Lower lobe of right lung (tissue), 2 donors: ENCODE results near the gene POLR2J. TPM values are rescaled to one million over a fixed set of nuclear protein-coding genes. Genes with fewer than 3 reads are reported as not detected.

Source experiments
- ATAC-seq, 2 donors: fragments of 200-7000 bp; cut with Tn5 transposase; one replicate each; pipeline ENCODE4 v1.9.1; 2020 to 2022; ENCODE audit warnings: mild to moderate bottlenecking in 2 of 2, moderate library complexity in 2 of 2
- DNase-seq: peaks from one replicate; pipeline ENCODE4 v3.0.0-alpha.2; 2020
- H3K27ac ChIP-seq: fragments of 200-600 bp; one replicate; pipeline ENCODE4 v1.8.0; 2022
- H3K27me3 ChIP-seq: fragments of 200-600 bp; one replicate; pipeline ENCODE4 v1.8.0; 2022; ENCODE audit warnings: low read depth
- H3K36me3 ChIP-seq: fragments of 200-600 bp; one replicate; pipeline ENCODE4 v1.8.0; 2022; ENCODE audit warnings: mild to moderate bottlenecking
- H3K4me1 ChIP-seq: fragments of 200-600 bp; one replicate; pipeline ENCODE4 v1.8.0; 2022
- H3K4me3 ChIP-seq: fragments of 200-600 bp; one replicate; pipeline ENCODE4 v1.8.0; 2022; ENCODE audit warnings: mild to moderate bottlenecking
- H3K9me3 ChIP-seq: fragments of 200-600 bp; one replicate; pipeline ENCODE4 v1.8.0; 2022
- intact Hi-C: fragments of 100-400 bp; cut with DNase I; formaldehyde crosslinking; loops from one replicate; pipeline ENCODE4 v1.11.0; 2022
- total RNA-seq: library from RNA; stranded (reverse); fragmentation: NEBNext Ultra II Directional; extraction: Animal tissue kit (Norgen Biotek cat#: 25700); gene quantifications from one replicate; pipeline ENCODE4 v1.2.1, GENCODE V29; 2021
- TF ChIP-seq, protein P1 (sequence below): fragments of 200-600 bp; IDR thresholded peaks from one replicate; pipeline ENCODE4 v1.8.0; 2022; ENCODE audit warnings: antibody characterized with exemption, mild to moderate bottlenecking
- donor health status: DM: no; HTN: yes; CAD: no; lungs with severe emphysema.

Gene POLR2J
- total RNA-seq, 1 donor from 2014 or later: 37.9 TPM

DNA sequence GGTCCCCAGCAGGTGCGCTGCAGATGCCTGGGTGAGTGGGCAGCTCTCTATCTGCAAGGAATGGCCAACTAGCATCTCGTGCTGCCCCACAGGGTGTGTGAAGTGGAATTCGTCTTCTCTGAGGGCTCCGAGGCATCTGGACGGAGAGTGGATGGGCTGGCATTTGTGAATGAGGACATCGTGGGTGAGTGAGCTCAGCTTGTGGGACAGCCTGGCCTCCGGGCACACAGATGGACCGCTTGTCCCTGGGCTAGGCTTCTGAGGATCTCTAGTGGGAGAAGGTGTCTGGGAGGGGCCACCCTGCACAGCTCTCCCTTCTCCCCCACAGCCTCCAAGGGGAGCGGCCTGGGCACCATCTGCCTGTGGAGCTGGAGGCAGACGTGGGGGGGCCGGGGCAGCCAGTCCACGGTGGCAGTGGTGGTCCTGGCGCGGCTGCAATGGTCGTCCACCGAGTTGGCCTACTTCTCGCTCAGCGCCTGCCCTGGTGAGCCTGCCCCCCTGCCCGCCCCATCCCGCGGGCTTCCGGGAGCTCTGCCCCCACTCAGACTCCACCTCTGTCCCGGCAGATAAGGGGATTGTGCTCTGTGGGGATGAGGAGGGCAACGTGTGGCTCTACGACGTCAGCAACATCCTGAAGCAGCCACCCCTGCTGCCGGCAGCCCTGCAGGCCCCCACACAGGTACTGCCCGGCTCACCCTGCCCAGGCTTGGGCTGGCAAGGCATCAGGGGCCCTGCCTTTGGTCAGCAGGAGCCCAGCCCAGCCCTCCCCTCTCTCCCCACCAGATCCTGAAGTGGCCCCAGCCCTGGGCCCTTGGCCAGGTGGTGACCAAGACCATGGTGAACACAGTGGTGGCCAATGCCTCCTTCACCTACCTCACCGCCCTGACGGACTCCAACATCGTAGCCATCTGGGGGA is 6.3 kb downstream of the POLR2J start:
- no peak overlapping the region for H3K4me3 ChIP-seq
- intact Hi-C loops: no loop called here
- ATAC-seq (peak in 1 of 2 donors; percentile 11), DNase-seq (no peak)
- TF ChIP-seq, protein P1, sequence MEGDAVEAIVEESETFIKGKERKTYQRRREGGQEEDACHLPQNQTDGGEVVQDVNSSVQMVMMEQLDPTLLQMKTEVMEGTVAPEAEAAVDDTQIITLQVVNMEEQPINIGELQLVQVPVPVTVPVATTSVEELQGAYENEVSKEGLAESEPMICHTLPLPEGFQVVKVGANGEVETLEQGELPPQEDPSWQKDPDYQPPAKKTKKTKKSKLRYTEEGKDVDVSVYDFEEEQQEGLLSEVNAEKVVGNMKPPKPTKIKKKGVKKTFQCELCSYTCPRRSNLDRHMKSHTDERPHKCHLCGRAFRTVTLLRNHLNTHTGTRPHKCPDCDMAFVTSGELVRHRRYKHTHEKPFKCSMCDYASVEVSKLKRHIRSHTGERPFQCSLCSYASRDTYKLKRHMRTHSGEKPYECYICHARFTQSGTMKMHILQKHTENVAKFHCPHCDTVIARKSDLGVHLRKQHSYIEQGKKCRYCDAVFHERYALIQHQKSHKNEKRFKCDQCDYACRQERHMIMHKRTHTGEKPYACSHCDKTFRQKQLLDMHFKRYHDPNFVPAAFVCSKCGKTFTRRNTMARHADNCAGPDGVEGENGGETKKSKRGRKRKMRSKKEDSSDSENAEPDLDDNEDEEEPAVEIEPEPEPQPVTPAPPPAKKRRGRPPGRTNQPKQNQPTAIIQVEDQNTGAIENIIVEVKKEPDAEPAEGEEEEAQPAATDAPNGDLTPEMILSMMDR: no peak
- H3K36me3 ChIP-seq: peaks cover 63% of the 10 kb centered on the region
- no peaks in the 10 kb centered on the region for H3K4me1 ChIP-seq
- H3K9me3 ChIP-seq: no peaks in the 10 kb centered on the region
- H3K27me3 ChIP-seq: no peaks in the 10 kb centered on the region
- H3K27ac ChIP-seq: no peak overlapping the region

DNA sequence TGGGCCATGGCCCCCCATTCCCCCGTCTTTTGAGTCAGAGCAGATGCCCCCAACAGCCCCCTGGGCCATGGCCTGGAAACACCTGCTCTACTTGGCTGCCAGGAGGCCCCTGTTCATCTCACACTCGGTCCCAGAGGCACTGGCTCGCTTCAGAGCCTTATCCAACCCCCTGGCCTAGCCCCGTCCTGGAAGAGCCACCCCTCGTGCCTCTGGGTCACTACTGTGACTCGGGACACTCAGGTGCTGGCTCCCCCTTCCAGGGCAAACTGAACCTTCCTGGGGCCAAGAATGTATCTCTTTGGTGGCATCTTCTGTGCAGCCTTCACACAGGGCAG is 7.0 kb downstream of the POLR2J start:
- TF ChIP-seq, protein P1: no peak
- no peaks in the 10 kb centered on the region for H3K27me3 ChIP-seq
- no peaks in the 10 kb centered on the region for H3K9me3 ChIP-seq
- ATAC-seq (no peak), DNase-seq (no peak)
- peaks cover under 1% of the 10 kb centered on the region for H3K4me1 ChIP-seq
- peaks cover 63% of the 10 kb centered on the region for H3K36me3 ChIP-seq
- no peak overlapping the region for H3K27ac ChIP-seq
- intact Hi-C loops: no loop called here
- H3K4me3 ChIP-seq: no peak overlapping the region

DNA sequence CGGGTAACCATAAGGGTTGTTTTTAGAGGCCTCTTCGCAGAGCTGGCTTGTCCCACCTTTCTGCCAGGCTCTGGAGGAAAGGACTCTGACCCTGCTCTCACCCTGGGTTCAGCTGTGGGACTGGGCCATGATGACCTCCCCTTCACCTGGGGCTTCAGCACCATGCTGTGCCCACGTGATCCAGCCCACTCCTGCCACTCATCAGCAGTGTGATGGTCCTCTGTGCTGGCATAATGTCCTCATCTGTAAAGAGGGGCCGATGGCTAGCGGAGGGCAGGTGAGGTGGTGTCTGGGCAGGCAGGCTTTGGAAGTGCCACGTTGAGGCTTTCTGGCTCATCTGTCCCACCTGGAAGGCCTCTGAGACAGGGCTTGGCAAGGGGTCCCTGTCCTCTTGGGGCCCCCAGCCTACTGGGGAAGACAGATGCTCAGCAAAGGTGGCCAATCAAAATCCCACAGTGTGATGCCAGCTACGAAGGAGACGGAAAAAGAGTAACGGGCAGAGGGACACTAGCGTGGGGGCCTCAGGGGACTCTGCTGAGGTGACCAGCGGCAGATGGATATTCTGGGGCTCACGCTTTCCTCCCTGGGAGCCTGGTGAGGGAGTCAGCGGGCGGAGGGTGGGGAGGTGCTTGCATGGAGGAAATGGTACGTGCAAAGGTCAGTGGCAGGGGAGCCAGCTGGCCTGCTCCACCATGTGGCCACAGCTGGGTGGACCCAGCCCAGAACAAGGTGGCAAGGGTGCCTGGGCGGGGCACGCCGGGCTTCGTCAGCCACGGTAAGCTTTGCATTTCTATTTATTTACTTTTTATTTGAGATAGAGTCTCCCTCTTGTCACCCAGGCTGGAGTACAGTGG is 8.5 kb downstream of the POLR2J start:
- ATAC-seq: no peak
- H3K9me3 ChIP-seq: no peaks in the 10 kb centered on the region
- TF ChIP-seq, protein P1: no peak
- no peaks in the 10 kb centered on the region for H3K27me3 ChIP-seq
- H3K36me3 ChIP-seq: peaks cover 55% of the 10 kb centered on the region
- DNase-seq: no peak
- no peak overlapping the region for H3K27ac ChIP-seq
- intact Hi-C loops: no loop called here
- peaks cover 16% of the 10 kb centered on the region for H3K4me1 ChIP-seq
- no peak overlapping the region for H3K4me3 ChIP-seq

DNA sequence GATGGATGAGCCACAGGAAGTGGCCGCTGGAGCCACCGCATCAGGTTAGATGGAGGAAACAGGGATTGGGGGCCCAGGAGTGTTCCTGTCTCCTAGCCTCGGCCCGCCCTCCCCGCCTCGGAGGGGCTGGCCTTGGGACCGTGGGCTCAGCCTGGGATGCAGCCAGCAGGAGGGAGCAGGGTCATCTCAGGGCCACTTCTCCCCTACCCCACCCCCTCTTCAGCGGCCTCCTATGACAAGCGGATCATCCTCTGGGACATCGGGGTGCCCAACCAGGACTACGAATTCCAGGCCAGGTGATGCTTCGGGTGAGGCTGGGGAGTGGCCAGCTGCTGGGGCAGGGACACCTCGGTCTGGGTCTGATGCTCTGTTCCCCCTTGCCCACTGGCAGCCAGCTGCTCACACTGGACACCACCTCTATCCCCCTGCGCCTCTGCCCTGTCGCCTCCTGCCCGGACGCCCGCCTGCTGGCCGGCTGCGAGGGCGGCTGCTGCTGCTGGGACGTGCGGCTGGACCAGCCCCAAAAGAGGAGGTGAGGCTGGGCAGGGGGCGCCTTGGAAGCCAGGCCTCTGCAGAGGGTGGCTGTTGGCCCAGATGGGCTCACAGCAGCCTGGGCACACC is 9.3 kb downstream of the POLR2J start:
- no peak for DNase-seq
- ATAC-seq: no peak
- H3K9me3 ChIP-seq: no peaks in the 10 kb centered on the region
- peaks cover 17% of the 10 kb centered on the region for H3K4me1 ChIP-seq
- H3K27ac ChIP-seq: no peak overlapping the region
- peaks cover 52% of the 10 kb centered on the region for H3K36me3 ChIP-seq
- H3K27me3 ChIP-seq: no peaks in the 10 kb centered on the region
- TF ChIP-seq, protein P1: no peak
- no peak overlapping the region for H3K4me3 ChIP-seq
- intact Hi-C loops: no loop called here

DNA sequence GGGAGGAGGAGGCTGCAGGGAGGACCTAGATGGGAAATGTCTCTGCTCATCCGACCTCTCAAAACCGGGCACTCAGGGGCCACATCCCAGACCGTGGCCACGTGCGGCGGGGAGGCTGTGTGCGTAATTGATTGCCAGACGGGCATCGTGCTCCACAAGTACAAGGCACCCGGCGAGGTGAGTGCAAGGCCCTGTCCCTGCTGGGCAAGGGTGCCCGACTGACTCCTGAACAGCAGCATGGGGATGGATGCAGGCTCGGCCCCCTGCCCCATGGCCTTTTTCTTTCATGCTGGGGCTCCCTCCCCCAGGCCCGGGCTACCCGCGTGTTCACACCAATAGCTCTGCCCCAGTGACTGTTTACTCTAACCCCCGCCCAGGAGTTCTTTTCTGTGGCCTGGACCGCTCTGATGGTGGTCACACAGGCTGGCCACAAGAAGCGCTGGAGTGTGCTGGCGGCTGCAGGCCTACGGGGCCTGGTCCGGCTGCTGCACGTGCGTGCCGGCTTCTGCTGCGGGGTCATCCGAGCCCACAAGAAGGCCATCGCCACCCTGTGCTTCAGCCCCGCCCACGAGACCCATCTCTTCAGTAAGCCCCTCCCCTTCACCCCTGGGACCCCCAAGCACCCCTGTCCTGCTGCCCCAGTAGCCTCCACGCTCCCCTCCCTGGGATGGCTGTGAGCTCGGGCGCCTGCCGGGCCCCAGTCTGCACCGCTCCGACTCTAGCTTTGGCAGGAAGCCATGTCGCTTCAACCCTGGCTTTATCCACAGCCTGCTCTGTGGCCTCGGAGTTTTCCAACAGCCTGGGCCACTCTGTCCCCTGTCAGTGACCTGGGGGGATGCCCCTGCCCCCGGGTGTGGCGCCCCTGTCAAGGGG is 10.0 kb downstream of the POLR2J start:
- DNase-seq (no peak), ATAC-seq (no peak)
- TF ChIP-seq, protein P1: no peak
- Histone ChIP-seq H3K36me3 (peaks cover 47% of the 10 kb centered on the region), H3K27me3 (no peaks in the 10 kb centered on the region), H3K4me1 (peaks cover 22% of the 10 kb centered on the region), H3K4me3 (no peak overlapping the region), H3K27ac (no peak overlapping the region), H3K9me3 (no peaks in the 10 kb centered on the region)
- intact Hi-C loops: no loop called here
